AG09319 (cell line): ENCODE measurements around the gene DYNLT1.

Source experiments
- DNase-seq: peaks from one replicate; pipeline ENCODE4 v3.0.0-alpha.2; 2010; ENCODE audit warnings: low read depth; ENCODE audit errors: extremely low read depth
- TF ChIP-seq, protein P1 (sequence below): IDR thresholded peaks from 2 replicates; pipeline ENCODE4 v1.5.1; 2011; ENCODE audit warnings: low read depth, mild to moderate bottlenecking, inconsistent platforms, low read length, moderate library complexity

Gene DYNLT1

DNA sequence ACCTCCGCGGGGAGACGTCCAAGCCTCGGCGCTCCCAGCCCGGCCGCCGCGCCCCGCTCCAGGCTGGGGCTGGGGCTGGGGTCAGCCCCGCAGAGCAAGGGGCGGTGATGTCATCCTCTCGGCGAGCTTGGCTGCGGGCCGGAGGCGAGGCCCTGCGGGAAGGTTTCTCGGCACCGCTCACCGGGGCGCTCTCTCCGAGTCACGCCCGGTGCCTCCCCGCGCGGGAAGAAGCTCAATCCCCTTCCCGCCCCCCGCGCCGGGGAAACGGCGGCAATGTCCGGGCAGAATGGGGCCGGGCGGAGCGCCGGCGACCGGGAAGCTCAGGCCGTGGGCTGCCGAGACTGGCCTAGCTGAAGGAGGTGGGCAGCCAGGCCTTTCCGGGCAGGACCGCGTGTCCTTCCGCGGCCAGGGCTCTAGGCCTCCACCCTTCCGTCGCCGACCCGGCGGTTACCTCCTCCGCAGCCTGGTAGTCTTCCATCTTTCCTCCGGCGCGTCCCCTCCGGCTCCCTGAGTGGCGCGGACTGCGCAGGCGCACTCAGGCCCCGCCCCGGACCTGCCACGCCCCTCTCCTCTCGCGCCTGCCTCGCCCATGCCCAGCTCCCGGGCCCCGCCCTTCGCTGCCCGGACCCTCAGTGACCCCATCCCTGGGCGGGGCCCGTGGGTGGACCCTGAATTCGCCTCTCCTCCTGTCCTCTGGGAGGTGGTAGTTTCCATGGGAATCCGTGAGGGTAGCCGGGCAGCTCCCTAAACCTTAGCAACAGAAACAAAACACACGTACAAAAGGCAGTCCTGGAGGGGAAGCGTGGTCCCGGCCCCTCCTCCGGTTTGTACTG is at the start of gene DYNLT1:
TSS of gene DYNLT1 (minus strand) at position 513 of the 833 bp plus-strand sequence. CDS start at position 478, 35 bp downstream.
- TF ChIP-seq, protein P1, sequence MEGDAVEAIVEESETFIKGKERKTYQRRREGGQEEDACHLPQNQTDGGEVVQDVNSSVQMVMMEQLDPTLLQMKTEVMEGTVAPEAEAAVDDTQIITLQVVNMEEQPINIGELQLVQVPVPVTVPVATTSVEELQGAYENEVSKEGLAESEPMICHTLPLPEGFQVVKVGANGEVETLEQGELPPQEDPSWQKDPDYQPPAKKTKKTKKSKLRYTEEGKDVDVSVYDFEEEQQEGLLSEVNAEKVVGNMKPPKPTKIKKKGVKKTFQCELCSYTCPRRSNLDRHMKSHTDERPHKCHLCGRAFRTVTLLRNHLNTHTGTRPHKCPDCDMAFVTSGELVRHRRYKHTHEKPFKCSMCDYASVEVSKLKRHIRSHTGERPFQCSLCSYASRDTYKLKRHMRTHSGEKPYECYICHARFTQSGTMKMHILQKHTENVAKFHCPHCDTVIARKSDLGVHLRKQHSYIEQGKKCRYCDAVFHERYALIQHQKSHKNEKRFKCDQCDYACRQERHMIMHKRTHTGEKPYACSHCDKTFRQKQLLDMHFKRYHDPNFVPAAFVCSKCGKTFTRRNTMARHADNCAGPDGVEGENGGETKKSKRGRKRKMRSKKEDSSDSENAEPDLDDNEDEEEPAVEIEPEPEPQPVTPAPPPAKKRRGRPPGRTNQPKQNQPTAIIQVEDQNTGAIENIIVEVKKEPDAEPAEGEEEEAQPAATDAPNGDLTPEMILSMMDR = no peak
- peak; percentile 78 for DNase-seq

DNA sequence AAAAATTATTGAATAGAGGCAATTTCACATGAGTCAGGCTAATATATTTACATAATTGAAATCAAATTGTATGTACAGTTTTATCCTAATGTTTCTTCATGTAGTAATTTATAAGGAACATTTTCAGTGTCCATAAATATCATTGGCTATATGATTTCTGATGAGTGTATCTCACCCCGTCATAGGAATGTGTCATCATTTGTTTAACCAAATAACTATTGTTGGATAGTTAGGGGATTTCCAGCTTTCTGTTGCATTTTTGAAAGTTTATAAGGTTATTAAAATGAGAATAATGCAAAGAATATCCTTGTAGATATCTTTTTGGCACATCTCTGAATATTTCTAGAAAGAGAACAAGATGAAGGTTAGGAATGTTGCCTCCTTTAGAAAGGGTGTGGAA is 44.3 kb upstream of the DYNLT1 start:
- TF ChIP-seq, protein P1 = no peak
- DNase-seq = no peak

DNA sequence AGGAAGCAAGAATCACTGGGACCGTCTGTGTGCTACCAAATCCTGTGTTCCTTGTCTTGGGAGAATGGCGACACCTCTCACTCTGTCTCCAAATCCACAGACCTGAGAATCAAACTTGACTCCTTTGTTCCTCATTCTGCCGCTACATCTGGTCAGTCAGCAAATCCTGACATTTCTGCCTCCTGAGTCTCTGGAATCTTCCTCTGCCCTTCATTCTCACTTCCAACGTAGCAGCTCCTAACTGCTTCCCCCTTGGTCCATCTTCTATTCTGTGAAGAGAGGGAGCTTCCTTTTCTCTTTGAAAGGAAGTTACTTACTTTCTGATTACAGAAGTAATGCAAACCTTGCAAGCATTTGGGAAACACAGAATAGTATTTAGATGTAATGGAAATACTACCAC is 43.0 kb upstream of the DYNLT1 start:
- TF ChIP-seq, protein P1 = no peak
- DNase-seq = no peak

DNA sequence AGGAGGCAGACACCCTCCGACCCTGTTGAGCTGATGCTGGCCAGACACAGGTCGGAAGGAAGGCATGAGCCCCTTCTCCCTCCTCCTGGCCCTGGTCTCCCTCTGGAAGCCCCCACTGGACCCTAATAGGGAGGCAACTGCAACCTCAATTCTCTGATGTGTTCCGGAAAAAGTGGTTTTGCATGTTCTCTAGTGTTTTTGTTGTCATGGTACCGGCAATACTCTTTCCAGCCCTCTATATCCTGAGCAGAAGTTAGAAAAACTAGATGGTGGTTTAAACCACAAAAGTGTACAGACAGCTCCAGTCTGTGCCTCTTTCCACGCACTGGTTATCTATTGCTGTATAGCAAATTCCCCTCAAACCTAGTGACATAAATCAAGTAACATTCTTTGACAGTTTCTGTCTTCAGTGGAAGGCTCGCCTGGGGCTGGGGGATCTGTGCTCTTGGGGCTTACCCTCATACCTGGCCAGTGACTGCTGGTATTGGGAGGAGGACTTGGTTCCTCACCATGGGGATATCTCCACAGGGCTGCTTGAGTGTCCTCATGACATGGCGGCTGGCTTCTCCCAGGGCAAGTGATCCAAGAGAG is 42.3 kb upstream of the DYNLT1 start:
- TF ChIP-seq, protein P1 = no peak
- DNase-seq = no peak

DNA sequence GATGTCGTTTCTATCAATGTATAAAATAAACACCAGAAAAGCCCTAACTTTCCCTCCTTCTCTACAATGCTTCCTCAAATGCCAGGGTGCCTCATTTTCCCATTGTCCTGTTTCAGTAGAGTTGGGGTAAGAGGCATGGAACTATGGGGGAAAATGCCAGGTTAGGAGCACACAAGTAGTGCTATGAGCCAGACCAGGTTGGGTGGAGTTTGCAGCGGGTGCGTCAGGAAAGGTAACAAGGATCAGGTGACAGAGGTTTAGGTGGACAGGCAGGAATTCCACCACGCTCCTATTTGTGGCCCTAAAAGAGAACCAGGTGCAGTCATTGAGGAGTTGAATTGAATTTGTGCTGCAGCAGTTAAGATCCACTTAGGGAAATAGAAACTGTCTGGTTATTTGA is 41.8 kb upstream of the DYNLT1 start:
- DNase-seq = no peak
- TF ChIP-seq, protein P1 = no peak

DNA sequence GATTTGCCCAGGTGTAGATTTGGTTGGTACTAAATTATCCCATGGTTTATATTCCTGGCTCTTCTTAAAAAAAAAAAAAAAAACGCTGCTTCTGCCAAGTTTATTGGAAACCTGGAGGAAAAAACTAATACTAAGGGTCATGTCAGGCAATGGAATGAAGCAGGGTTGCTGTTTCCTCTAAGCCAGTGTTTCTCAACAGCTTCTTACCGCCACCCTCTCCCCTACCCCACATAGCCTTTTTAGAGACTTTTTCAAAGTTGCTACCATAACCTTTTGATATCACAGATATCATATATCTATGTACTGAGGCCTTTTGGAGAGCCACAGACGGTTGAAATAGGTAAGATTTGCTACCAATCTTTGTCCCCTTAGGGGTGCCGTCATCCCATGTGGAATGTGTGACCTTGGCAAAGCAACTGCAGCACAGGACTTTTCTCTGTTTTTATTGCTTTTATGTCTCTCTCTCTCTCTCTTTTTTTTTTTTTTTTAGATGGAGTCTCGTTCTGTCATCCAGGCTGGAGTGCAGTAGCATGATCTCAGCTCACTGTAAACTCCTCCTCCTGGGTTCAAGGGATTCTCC is 40.3 kb upstream of the DYNLT1 start:
- TF ChIP-seq, protein P1 = no peak
- DNase-seq = no peak

DNA sequence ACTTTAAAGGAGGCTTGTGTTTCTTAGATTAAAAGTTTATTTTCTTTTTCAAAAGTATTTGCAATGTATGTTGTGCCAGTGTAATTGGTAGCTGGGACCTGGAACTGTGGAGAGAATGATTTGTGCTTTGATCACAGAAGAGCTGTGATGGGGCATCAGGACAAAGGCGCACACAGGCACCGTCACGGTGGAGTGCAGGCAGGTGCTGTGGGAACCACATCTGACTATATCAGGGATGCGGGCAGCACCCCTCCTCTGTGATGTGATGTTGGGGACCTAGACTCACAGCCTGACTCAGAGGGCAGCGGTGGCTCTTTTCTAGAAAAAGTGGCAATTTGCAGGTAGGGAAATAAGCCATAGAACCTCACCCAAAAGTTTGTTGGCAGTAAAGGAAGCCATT is 39.8 kb upstream of the DYNLT1 start:
- DNase-seq = no peak
- TF ChIP-seq, protein P1 = no peak
